ENCODE measurements around the gene DLGAP3.

The DLGAP3 gene

DNA sequence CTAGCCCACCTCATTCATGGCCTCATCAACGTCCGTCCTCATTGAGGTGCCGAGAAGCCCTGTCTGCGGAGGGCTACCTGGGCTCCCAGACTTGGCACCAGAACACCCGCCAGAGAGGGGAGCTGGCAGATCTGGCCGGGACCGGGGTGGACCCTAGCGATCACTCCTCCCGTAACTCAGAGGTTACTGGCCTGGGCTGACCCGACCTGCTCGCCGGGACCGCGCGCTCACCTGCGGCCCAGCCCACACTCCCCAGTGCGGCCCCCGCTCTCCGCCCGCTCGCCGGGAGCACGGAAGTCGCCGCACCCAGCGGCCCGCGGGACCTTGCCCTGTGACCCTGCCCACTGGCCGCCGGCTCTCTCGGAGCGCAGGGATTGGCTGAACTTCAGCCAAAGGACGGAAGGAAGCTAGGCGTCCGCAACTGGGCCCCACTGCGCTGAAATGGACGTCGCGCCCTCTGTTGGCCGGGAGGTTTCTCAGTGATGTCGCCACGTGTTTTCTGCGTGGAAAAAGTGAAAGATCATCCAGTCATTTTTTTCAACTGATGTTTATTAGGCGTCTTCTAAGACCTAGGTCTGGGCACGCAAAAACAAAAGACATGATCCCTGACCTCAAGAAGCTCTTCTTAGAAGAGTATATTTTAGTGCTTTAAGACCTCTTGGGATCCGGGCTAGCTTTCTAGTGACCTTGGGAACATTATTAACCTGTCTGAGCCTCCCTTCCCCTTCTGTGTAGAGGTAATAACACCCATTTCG, 69.8 kb downstream of the DLGAP3 start, which contains the start of gene SMIM12:
SMIM12 (minus strand) TSS at position 304 of the 755 bp plus-strand sequence. CDS start 3,772 bp downstream, outside the sequence.
- H3K4me3 ChIP-seq (ENCODE audit: low read depth, low read length), result peak within 1 kb of the TSS; percentile 98
- peak; percentile 97 for DNase-seq (ENCODE audit: low read depth)
- TF ChIP-seq, protein P1, sequence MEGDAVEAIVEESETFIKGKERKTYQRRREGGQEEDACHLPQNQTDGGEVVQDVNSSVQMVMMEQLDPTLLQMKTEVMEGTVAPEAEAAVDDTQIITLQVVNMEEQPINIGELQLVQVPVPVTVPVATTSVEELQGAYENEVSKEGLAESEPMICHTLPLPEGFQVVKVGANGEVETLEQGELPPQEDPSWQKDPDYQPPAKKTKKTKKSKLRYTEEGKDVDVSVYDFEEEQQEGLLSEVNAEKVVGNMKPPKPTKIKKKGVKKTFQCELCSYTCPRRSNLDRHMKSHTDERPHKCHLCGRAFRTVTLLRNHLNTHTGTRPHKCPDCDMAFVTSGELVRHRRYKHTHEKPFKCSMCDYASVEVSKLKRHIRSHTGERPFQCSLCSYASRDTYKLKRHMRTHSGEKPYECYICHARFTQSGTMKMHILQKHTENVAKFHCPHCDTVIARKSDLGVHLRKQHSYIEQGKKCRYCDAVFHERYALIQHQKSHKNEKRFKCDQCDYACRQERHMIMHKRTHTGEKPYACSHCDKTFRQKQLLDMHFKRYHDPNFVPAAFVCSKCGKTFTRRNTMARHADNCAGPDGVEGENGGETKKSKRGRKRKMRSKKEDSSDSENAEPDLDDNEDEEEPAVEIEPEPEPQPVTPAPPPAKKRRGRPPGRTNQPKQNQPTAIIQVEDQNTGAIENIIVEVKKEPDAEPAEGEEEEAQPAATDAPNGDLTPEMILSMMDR (IDR thresholded peaks at IDR 0.05; ENCODE audit: insufficient read depth, low read depth, low read length, missing control alignments), result peak; percentile 79

DNA sequence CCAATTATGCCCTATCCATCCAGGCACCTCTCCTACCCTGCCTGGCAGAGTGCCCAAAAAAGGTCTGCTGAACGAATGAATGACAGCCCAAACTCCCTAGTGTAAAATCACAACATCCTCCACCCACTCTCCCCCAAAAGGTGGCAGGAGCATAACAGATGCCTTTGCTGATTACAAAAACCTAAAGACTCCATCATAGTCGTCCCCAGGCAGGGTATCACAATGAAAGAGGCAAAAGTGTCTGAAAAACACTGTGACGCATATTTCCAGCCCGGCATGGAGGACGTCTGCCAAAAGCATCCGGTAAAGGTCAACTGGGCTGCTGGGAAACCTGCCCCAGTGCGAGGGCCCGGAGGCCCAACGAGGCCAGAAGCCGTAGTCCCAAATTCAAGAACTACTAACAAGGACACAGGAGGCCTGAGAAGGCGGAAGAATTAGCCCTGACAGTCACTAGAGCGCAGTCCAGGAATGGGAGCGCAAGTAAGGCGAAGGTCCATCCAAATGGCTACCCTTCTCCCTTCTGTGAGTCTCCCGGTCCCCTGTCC, 70.5 kb downstream of the DLGAP3 start:
- TF ChIP-seq, protein P1 (IDR thresholded peaks at IDR 0.05; ENCODE audit: insufficient read depth, low read depth, low read length, missing control alignments), result no peak
- peak overlapping the region; percentile 98 for H3K4me3 ChIP-seq (ENCODE audit: low read depth, low read length)
- DNase-seq (ENCODE audit: low read depth), result peak; percentile 25

DNA sequence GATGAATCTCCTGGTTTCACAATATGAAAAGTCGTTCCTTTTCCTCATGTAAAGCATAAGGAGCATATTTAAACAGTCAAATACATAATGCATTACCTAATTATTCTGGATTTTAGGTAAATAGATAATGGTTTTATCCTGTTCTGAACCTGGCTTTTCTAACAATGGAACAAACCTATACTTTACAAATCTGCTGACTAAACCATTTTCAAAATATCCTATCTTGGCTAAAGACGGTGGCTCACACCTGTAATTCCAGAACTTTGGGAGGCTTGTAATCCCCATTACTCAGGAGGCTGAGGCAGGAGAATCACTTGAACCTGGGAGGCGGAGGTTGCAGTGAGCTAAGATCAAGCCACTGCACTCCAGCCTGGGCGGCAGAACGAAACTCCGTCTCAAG, 72.8 kb downstream of the DLGAP3 start:
- DNase-seq (ENCODE audit: low read depth), result no peak
- H3K4me3 ChIP-seq (ENCODE audit: low read depth, low read length), result no peak overlapping the region
- TF ChIP-seq, protein P1 (IDR thresholded peaks at IDR 0.05; ENCODE audit: insufficient read depth, low read depth, low read length, missing control alignments), result no peak

DNA sequence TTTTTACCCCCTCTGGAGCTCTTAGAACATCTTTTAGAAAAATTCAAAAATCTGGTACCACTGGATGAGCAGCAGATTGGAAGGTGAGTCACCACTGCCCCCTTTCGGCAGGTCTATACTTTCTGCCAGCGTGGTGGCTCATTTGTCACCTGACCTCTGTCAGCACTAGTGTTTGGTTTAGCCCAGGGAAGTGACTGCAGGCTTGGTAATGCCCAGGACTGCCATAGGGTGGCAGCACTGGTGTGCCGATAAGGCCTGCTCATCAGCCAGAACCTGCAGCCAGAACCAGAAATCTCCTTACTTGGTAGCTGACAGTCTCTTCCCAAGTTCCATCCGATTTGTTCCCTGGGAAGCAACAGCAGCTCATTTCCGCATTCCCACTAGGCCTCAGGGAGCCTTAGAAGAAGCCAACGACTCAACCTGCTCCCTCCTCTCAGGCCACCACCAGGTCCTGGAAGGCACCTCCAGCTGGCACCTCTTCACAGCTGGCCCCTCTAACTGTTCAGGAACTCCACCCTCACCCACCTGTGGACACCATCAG, 76.7 kb downstream of the DLGAP3 start:
- no peak overlapping the region for H3K4me3 ChIP-seq (ENCODE audit: low read depth, low read length)
- peak; percentile 95 for DNase-seq (ENCODE audit: low read depth)
- TF ChIP-seq, protein P1 (IDR thresholded peaks at IDR 0.05; ENCODE audit: insufficient read depth, low read depth, low read length, missing control alignments), result peak; percentile 95

DNA sequence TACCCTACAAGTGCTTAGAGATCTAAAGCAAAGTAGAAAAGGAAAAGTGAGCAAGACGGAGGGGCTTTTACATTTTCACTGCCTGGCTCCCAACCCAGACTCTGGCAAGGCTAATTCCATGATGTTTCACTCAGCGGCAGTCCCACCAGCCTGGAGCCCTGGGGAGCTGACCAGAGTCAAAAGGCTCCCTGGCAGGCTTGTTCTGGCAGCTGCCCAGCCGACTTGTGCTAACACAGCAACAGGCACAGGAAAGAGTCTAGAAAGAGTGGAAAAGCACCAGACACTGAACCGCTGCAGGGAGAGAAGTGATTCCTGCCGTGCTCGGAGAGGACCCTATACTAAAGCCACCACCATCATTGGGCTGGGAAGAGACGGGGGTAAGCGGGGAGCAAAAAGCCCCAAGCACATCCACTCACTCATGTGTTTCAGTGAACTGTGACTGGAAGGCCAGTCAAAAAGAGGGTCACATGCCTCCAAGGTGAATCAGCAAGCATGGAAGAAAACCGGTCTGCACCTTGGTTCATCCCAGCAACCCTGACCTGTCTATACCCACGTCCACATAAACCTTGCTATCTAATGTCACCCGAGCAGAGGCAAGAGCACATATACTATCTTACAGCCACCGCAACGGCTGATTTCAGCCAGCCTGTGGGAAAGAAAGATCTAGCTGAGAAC, 77.9 kb downstream of the DLGAP3 start:
- TF ChIP-seq, protein P1 (IDR thresholded peaks at IDR 0.05; ENCODE audit: insufficient read depth, low read depth, low read length, missing control alignments), result no peak
- H3K4me3 ChIP-seq (ENCODE audit: low read depth, low read length), result no peak overlapping the region
- DNase-seq (ENCODE audit: low read depth), result no peak

DNA sequence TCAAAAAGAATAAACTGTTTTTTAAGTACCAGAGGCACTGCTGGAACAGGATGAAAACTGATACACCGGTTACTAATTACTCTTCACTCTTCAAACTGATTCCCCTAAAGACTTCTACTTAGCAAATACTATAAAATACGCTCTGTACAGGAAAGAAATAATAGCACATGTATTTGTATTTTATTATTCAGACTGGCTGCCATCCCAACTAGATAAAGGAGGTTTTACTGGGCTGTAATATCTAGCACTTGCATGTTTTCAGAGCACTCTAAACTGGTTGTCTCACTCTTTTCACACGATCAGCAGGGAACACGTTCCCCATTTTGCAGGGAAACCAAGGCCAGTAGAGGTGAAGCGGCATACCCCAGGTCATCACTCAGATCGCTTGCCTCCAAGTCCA, 79.1 kb downstream of the DLGAP3 start:
- no peak for DNase-seq (ENCODE audit: low read depth)
- TF ChIP-seq, protein P1 (IDR thresholded peaks at IDR 0.05; ENCODE audit: insufficient read depth, low read depth, low read length, missing control alignments), result no peak
- no peak overlapping the region for H3K4me3 ChIP-seq (ENCODE audit: low read depth, low read length)

Data from GM12865 (cell line).